Natural killer cell (primary cell): ENCODE results near the gene FAM186B. TPM values are rescaled to one million over a fixed set of nuclear protein-coding genes. Genes with fewer than 3 reads are reported as not detected.

Source experiments
- ATAC-seq, 3 donors: fragments of 150-1000 bp in 2 of 3; fragments of 200-7000 bp in 1 of 3; cut with Tn5 transposase; 1 replicate in 1 of 3; 2 replicates in 2 of 3; pipeline ENCODE4 v1.10.0; 2021; ENCODE audit warnings: mild to moderate bottlenecking in 2 of 3, moderate library complexity in 2 of 3
- DNase-seq, 2 donors: peaks; one replicate each; pipeline versions ENCODE4 v3.0.0 to v3.0.0-alpha.2; 2013 to 2021; ENCODE audit warnings: mixed read lengths in 1 of 2
- H3K27ac ChIP-seq: one replicate; pipeline ENCODE4 v1.5.1; 2013; ENCODE audit warnings: mild to moderate bottlenecking, low read length
- H3K27me3 ChIP-seq: one replicate; pipeline ENCODE4 v1.6.1; 2013; ENCODE audit warnings: low read length; ENCODE audit not compliant: control insufficient read depth, insufficient read depth
- H3K36me3 ChIP-seq: one replicate; pipeline ENCODE4 v1.6.1; 2013; ENCODE audit warnings: low read length; ENCODE audit not compliant: control insufficient read depth, insufficient read depth
- H3K4me1 ChIP-seq: one replicate; pipeline ENCODE4 v1.6.1; 2013; ENCODE audit warnings: low read length; ENCODE audit not compliant: control insufficient read depth, insufficient read depth
- H3K4me3 ChIP-seq: one replicate; pipeline ENCODE4 v1.5.1; 2013; ENCODE audit warnings: low read length
- H3K9me3 ChIP-seq: one replicate; pipeline ENCODE4 v1.6.1; 2013; ENCODE audit warnings: low read length; ENCODE audit not compliant: control insufficient read depth, insufficient read depth
- H3K27ac Mint-ChIP-seq, 2 donors: one replicate each; pipeline ENCODE4 v1.8.0; 2022; ENCODE audit warnings: mild to moderate bottlenecking in 2 of 2, mixed read lengths in 2 of 2, moderate library complexity in 1 of 2
- H3K27me3 Mint-ChIP-seq, 2 donors: one replicate each; pipeline ENCODE4 v1.8.0; 2022; ENCODE audit warnings: low read depth in 2 of 2, mixed read lengths in 2 of 2
- H3K36me3 Mint-ChIP-seq: one replicate; pipeline ENCODE4 v1.8.0; 2022; ENCODE audit warnings: mixed read lengths
- H3K4me1 Mint-ChIP-seq, 2 donors: one replicate each; pipeline ENCODE4 v1.8.0; 2022; ENCODE audit warnings: mixed read lengths in 2 of 2
- H3K4me3 Mint-ChIP-seq: one replicate; pipeline ENCODE4 v1.8.0; 2022; ENCODE audit warnings: mild to moderate bottlenecking, moderate library complexity, mixed read lengths
- H3K9me3 Mint-ChIP-seq, 2 donors: one replicate each; pipeline ENCODE4 v1.8.0; 2022; ENCODE audit warnings: mixed read lengths in 2 of 2
- WGBS: methylation state at CpG from one replicate; pipeline ENCODE4 v1.1.7; 2013; ENCODE audit warnings: missing lambda C conversion rate; ENCODE audit not compliant: insufficient coverage; 5-methylcytosine and 5-hydroxymethylcytosine counted together
- intact Hi-C: fragments of 100-400 bp; cut with micrococcal nuclease; formaldehyde crosslinking; loops from one replicate; pipeline ENCODE4 v1.14.2; 2022
- total RNA-seq, 4 donors: library from RNA; stranded (reverse); fragments of 120-200 nt in 1 of 4; gene quantifications; one replicate each; pipeline versions ENCODE4 v1.2.3 to v1.2.4, GENCODE V29; 2013 to 2022
- TF ChIP-seq, protein P1 (sequence below): fragments of 200-600 bp; IDR thresholded peaks from one replicate; pipeline ENCODE4 v1.8.0; 2022; ENCODE audit warnings: antibody characterized with exemption

The FAM186B gene
- total RNA-seq, 3 donors from 2014 or later (not counting 1 experiment from before 2014, with no cell fraction given), result 0.56 to 0.85 (median 0.77) TPM

DNA sequence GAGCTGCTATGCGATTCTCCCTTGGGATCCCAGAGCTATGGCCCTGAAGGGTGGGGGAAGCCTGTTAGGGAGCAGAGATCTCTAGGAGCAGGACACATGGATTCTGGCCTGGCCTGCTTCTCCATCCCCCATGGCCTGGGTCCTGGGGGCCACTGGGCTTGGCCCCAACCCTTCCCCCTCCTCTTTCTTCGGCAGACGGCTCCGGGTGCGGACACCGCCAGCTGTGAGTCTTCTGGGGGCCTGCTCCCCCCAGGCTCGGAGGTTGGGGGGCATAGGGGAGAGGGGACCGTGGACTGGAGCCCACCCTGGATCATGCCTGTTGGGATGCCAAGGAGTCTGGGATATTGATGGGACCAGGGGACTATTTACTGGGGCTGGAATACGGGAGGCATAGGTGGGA, 27.0 kb upstream of the FAM186B start:
- peaks cover 20 to 24% of the 10 kb centered on the region in 2 donors for H3K4me1 Mint-ChIP-seq
- H3K4me3 ChIP-seq, result no peak overlapping the region
- ATAC-seq, result no peak
- no peaks in the 10 kb centered on the region for H3K36me3 ChIP-seq
- H3K4me3 Mint-ChIP-seq, result no peak overlapping the region
- H3K27ac ChIP-seq, result no peak overlapping the region
- DNase-seq, result no peak
- intact Hi-C loops, result no loop called here
- no peak overlapping the region for H3K27ac Mint-ChIP-seq
- TF ChIP-seq, protein P1, sequence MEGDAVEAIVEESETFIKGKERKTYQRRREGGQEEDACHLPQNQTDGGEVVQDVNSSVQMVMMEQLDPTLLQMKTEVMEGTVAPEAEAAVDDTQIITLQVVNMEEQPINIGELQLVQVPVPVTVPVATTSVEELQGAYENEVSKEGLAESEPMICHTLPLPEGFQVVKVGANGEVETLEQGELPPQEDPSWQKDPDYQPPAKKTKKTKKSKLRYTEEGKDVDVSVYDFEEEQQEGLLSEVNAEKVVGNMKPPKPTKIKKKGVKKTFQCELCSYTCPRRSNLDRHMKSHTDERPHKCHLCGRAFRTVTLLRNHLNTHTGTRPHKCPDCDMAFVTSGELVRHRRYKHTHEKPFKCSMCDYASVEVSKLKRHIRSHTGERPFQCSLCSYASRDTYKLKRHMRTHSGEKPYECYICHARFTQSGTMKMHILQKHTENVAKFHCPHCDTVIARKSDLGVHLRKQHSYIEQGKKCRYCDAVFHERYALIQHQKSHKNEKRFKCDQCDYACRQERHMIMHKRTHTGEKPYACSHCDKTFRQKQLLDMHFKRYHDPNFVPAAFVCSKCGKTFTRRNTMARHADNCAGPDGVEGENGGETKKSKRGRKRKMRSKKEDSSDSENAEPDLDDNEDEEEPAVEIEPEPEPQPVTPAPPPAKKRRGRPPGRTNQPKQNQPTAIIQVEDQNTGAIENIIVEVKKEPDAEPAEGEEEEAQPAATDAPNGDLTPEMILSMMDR, result no peak
- H3K4me1 ChIP-seq, result peaks cover 25% of the 10 kb centered on the region
- no peaks in the 10 kb centered on the region for H3K36me3 Mint-ChIP-seq
- WGBS, result 93% methylated on average over 8 of the region's 9 CpGs
- peaks cover 0 to 3% of the 10 kb centered on the region in 2 donors for H3K27me3 Mint-ChIP-seq
- no peaks in the 10 kb centered on the region for H3K9me3 ChIP-seq
- no peaks in the 10 kb centered on the region for H3K27me3 ChIP-seq
- H3K9me3 Mint-ChIP-seq, result no peaks in the 10 kb centered on the region

DNA sequence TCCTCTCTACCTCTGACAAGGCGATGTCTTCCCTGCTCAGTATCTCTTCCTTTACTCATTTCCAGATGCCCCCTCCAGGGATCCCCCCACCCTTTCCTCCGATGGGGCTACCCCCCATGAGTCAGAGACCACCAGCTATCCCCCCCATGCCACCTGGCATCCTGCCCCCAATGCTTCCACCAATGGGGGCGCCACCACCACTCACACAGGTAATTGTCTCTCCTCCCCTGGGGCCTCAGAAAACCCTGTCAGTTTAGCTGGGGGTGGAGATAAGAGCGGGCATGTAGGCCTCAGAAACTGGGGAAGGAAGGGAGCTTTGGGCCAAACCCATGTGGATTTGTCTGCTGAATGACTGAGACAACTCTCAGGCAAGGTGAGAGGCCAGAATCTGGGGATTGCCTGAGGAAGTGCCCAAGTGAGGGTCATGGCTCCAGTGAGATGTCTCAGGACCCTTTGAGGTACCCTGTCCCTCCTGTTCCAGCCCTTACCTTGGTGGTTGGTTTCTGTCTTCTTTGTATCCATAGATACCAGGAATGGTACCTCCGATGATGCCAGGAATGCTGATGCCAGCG, 26.0 kb upstream of the FAM186B start:
- 96% methylated on average over 5 of the region's 6 CpGs for WGBS
- Mint-ChIP-seq H3K9me3 (no peaks in the 10 kb centered on the region), H3K4me3 (no peak overlapping the region), H3K27me3 (peaks cover 0 to 3% of the 10 kb centered on the region in 2 donors), H3K36me3 (no peaks in the 10 kb centered on the region), H3K4me1 (peaks cover 14 to 15% of the 10 kb centered on the region in 2 donors), H3K27ac (no peak overlapping the region)
- H3K4me1 ChIP-seq, result peaks cover 18% of the 10 kb centered on the region
- intact Hi-C loops, result no loop called here
- H3K9me3 ChIP-seq, result no peaks in the 10 kb centered on the region
- ATAC-seq, result no peak
- no peak for DNase-seq
- H3K4me3 ChIP-seq, result no peak overlapping the region
- no peak overlapping the region for H3K27ac ChIP-seq
- no peaks in the 10 kb centered on the region for H3K36me3 ChIP-seq
- TF ChIP-seq, protein P1, result no peak
- H3K27me3 ChIP-seq, result no peaks in the 10 kb centered on the region

DNA sequence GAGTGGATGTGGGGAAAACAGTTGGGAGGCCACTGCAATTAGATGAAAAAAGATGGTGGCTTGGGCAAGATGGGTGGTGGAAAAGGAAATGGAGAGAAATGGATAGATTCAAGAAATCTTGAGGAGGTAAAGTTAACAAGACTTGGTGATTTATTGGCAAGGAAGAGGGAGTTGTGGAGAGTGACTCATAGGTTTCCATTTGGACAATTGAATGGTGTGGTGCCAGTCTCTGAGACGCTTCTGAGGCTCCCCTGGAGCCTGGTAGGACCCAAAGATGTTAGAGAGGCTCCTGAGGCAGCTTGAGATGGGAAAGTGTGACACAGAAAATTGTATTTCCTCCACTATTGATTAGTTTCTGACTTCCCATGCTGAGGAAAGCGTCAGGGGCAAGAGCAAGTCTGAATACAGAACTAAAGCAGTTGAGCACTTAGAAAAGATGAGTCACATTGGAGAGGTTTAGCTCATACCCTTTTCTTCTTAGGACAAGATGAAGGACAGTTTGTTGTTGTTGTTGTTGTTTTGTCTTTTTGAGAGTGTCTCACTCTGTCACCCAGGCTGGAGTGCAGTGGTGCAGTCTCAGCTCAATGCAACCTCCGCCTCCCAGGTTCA, 22.4 kb upstream of the FAM186B start:
- H3K27me3 ChIP-seq, result no peaks in the 10 kb centered on the region
- Mint-ChIP-seq H3K4me1 (peaks cover 0 to 2% of the 10 kb centered on the region in 2 donors), H3K4me3 (no peak overlapping the region), H3K27me3 (peaks cover 0 to 3% of the 10 kb centered on the region in 2 donors), H3K27ac (no peak overlapping the region), H3K36me3 (no peaks in the 10 kb centered on the region), H3K9me3 (no peaks in the 10 kb centered on the region)
- H3K9me3 ChIP-seq, result no peaks in the 10 kb centered on the region
- no peak for DNase-seq
- no peak overlapping the region for H3K4me3 ChIP-seq
- no peak for ATAC-seq
- WGBS, result 92% methylated on average over 3 of the region's 3 CpGs
- H3K4me1 ChIP-seq, result peaks cover 2% of the 10 kb centered on the region
- intact Hi-C loops, result no loop called here
- TF ChIP-seq, protein P1, result no peak
- no peak overlapping the region for H3K27ac ChIP-seq
- H3K36me3 ChIP-seq, result no peaks in the 10 kb centered on the region
